Left lung (tissue), 10 donors: ENCODE measurements around the gene RAB22A. TPM values are rescaled to one million over a fixed set of nuclear protein-coding genes. Genes with fewer than 3 reads are reported as not detected.
A peak's percentile ranks its signal among the peaks of the same experiment; 100 is the strongest.

Experiments used
- ATAC-seq: fragments of 200-7000 bp; cut with Tn5 transposase; one replicate; pipeline ENCODE4 v1.9.1; 2020; ENCODE audit warnings: moderate library complexity
- DNase-seq, 4 donors: peaks; one replicate each; pipeline ENCODE4 v3.0.0-alpha.2; 2013 to 2020
- H3K27ac ChIP-seq, 2 donors: fragments of 200-600 bp; sonication (generic) in 1 of 2; one replicate each; pipeline versions ENCODE4 v1.5.0 to v1.8.0; 2020 to 2021
- H3K27me3 ChIP-seq, 2 donors: fragments of 200-600 bp; sonication (generic) in 1 of 2; one replicate each; pipeline versions ENCODE4 v1.5.0 to v1.8.0; 2020 to 2021
- H3K36me3 ChIP-seq, 2 donors: fragments of 200-600 bp; sonication (generic) in 1 of 2; one replicate each; pipeline versions ENCODE4 v1.5.0 to v1.8.0; 2020 to 2021
- H3K4me1 ChIP-seq, 2 donors: fragments of 200-600 bp; one replicate each; pipeline ENCODE4 v1.8.0; 2021
- H3K4me3 ChIP-seq, 2 donors: fragments of 200-600 bp; sonication (generic) in 1 of 2; one replicate each; pipeline versions ENCODE4 v1.5.0 to v1.8.0; 2020 to 2021; ENCODE audit warnings: mild to moderate bottlenecking in 1 of 2
- H3K9me3 ChIP-seq, 2 donors: fragments of 200-600 bp; sonication (generic) in 1 of 2; one replicate each; pipeline versions ENCODE4 v1.5.0 to v1.8.0; 2020 to 2021
- CTCF ChIP-seq, 2 donors: fragments of 200-600 bp; sonication (generic) in 1 of 2; IDR thresholded peaks; one replicate each; pipeline versions ENCODE4 v1.5.0 to v1.8.0; 2021; ENCODE audit warnings: antibody characterized with exemption in 2 of 2
- intact Hi-C, 2 donors: fragments of 100-400 bp; cut with DNase I; formaldehyde crosslinking; loops; one replicate each; pipeline versions ENCODE4 v1.11.2 to v1.14.2; 2022
- polyA plus RNA-seq, 6 donors: library from polyadenylated mRNA; unstranded; fragments of 120-200 nt; gene quantifications; one replicate each; pipeline ENCODE4 v1.2.1, GENCODE V29; 2013; ENCODE audit not compliant: insufficient read length in 6 of 6
- total RNA-seq, 2 donors: library from RNA; stranded (reverse); fragmentation: NEBNext Ultra II Directional; extraction: Animal tissue kit (Norgen Biotek cat#: 25700); gene quantifications; one replicate each; pipeline ENCODE4 v1.2.1, GENCODE V29; 2021
- donor health status: DM: no; HTN: yes; CAD: no.
- donor health status: DM: no; HTN: no; CAD: no.

Gene RAB22A
- total and polyA plus RNA-seq, 8 donors, result 17.3 to 26.2 (median 19.3) TPM

- Histone ChIP-seq H3K4me3 (no peak overlapping the region), H3K27me3 (no peaks in the 10 kb centered on the region), H3K9me3 (peaks cover 0 to 8% of the 10 kb centered on the region in 2 donors), H3K27ac (no peak overlapping the region), H3K4me1 (no peaks in the 10 kb centered on the region), H3K36me3 (peaks cover 0 to 20% of the 10 kb centered on the region in 2 donors)
- DNase-seq (no peak), ATAC-seq (no peak)
- no peak for TF ChIP-seq CTCF (IDR thresholded peaks at IDR 0.05)
- intact Hi-C loops, result no loop called here
Observed at GRCh38 chr20:58274384-58274783, 35.1 kb upstream of the RAB22A start.

GRCh38 chr20:58277107-58277506, 32.4 kb upstream of the RAB22A start:
- Histone ChIP-seq H3K4me1 (no peaks in the 10 kb centered on the region), H3K27me3 (no peaks in the 10 kb centered on the region), H3K9me3 (peaks cover 0 to 8% of the 10 kb centered on the region in 2 donors), H3K4me3 (no peak overlapping the region), H3K27ac (no peak overlapping the region), H3K36me3 (no peaks in the 10 kb centered on the region)
- ATAC-seq, result no peak
- intact Hi-C loops, result no loop called here
- TF ChIP-seq CTCF (IDR thresholded peaks at IDR 0.05), result no peak
- DNase-seq, result no peak

GRCh38 chr20:58277578-58278472, 31.7 kb upstream of the RAB22A start:
- Histone ChIP-seq H3K4me1 (no peaks in the 10 kb centered on the region), H3K27me3 (no peaks in the 10 kb centered on the region), H3K4me3 (no peak overlapping the region), H3K27ac (no peak overlapping the region), H3K36me3 (no peaks in the 10 kb centered on the region), H3K9me3 (peaks cover 0 to 8% of the 10 kb centered on the region in 2 donors)
- no peak for DNase-seq
- intact Hi-C loops, result no loop called here
- no peak for ATAC-seq
- no peak for TF ChIP-seq CTCF (IDR thresholded peaks at IDR 0.05)

DNA sequence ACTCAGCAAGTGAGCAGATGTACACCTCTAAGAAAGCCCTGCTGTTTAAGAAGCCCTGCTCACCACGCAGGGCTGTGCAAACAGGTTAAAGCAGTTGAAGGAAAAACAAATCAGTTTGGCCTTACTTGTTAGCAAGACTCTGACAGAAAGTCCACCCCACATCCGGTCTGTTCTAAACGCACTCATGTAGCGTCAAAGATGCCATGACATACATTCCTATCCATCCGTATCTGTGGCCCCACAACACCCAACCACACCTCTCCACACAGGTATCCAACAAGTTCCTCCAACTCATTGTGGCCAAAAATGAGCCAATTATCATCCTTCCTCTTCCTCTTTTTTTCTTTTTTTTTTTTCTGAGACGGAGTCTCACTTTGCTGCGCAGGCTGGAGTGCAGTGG, 22.8 kb upstream of the RAB22A start:
- no peak for ATAC-seq
- H3K27ac ChIP-seq, result peak overlapping the region in 1 of 2 donors; percentile 53
- H3K36me3 ChIP-seq, result peaks cover 0 to 27% of the 10 kb centered on the region in 2 donors

More for the DNA sequence above, 22.8 kb upstream of the RAB22A start:
- intact Hi-C loops, result no loop called here
- no peak for TF ChIP-seq CTCF (IDR thresholded peaks at IDR 0.05)
- Histone ChIP-seq H3K4me3 (no peak overlapping the region), H3K9me3 (no peaks in the 10 kb centered on the region), H3K27me3 (no peaks in the 10 kb centered on the region), H3K4me1 (peaks cover 0 to 22% of the 10 kb centered on the region in 2 donors)
- DNase-seq, result no peak
